AG20443 (cell line): ENCODE results near the gene PUS1.
"Not testable (repeated sequence)": the region's sequence is repeated elsewhere in the genome, so short reads cannot be mapped to it uniquely, and the experiment has no call there.

Source experiments
- DNase-seq: peaks from one replicate; pipeline ENCODE4 v3.0.0; 2012; ENCODE audit warnings: low spot score, mixed read lengths

Gene PUS1

DNA sequence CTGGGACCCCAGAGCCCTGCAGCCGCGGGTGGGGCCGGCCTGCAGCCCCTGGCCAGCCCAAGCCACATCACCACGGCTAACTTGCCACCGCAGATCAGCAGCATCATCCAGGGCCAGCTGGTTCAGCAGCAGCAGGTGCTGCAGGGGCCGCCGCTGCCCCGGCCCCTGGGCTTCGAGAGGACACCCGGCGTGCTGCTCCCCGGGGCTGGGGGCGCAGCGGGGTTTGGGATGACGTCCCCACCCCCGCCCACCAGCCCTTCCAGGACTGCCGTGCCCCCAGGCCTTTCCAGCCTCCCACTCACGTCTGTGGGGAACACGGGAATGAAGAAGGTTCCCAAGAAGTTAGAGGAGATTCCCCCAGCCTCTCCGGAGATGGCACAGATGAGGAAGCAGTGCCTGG lies 32.3 kb downstream of the PUS1 start:
- not testable (repeated sequence) for DNase-seq

DNA sequence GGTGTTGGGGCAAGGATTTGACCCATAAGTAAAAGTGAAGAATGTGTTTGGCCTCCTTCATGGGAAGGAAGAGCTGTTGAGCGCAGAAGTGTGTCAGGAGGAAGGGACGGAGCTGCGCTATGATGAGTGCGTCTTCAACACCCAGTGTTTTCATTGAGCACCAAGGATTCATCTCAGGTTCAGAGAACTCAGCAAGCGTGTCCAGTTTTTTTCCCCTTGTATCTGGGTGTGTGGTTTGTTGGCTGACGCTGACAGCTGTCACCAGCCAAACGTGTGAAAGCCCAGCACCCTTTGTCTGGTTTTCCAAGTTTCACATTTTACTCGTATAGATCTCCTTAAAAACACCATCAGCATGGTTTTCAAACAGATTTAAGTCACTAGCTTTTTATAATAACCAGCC lies 33.0 kb downstream of the PUS1 start:
- no peak for DNase-seq

- DNase-seq, result no peak
These were observed 34.3 kb downstream of the PUS1 start for GRCh38 chr12:131963381-131963780.

DNA sequence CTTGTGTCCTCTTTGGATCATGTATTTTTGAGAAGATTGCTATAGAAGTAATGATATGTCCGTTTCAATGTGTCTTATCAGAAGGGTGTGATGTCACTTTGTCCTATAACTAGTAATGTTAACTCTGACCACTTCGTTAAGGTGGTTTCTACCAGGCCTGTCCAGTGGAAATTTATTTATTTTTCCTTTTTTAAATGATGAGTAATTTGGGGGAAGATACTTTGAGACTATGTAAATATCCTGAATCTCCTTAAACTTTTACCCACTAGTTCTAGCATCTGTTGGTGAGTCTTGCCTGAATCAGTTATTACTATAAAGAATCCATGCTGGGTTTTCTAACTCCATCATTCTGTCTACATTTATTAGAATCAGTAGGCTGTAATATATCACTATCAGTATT lies 36.0 kb downstream of the PUS1 start:
- DNase-seq, result no peak

GRCh38 chr12:131971226-131971625 lies 42.1 kb downstream of the PUS1 start:
- no peak for DNase-seq

- DNase-seq, result no peak
These were observed 46.2 kb downstream of the PUS1 start for GRCh38 chr12:131975228-131975627.

DNA sequence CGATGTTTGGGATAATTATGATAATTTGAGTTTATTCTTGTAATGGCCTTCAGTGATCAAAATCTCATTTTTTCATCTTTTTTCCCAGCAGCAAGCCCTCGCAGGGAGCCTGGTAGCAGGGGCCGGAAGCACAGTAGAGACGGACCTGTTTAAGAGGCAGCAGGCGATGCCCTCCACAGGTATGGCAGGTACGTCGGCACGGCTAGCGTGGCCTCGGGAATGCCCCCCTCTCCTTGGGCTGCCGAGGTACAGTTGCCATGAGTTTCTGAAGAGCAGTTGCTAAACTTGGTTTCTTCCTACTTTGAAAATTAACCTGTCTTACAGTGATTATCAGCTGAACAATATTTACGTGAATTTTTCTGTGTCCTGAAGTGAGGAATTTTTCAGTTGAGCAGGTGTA lies 50.5 kb downstream of the PUS1 start:
- DNase-seq, result no peak

DNA sequence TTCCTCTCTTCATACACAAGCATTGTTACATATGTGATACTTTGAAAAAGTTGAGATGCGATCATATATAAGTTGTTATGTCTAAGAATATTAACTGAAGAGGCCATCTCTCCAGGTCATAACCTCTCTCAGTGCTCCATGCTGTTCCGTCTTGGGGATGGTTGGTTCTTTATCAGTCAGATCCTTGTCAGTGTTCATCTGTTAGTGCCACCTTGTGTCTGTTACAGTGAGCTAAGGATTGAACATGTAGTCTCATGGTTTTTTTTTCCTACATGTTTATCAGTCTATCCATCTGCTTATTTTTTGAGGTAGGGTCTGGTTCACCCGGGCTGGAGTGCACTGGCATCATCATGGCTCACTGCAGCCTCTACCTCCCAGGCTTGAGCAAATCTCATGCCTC lies 51.2 kb downstream of the PUS1 start:
- no peak for DNase-seq

DNA sequence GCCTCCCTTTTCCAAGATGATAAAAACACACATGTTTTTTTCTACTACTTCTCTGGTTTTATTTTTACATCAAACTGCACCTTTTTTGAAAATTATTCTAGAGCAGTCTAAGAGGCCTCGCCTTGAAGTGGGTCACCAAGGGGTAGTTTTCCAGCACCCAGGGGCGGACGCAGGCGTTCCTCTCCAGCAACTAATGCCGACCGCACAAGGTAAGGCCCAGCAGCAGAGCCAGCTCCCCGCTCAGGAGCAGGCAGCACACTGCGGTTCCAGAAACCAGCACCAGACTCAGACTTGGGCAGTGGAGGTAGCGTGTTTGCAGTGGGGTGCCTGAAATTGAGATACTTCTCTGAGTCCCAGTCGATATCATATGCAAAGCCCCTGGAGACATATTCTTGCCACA lies 52.3 kb downstream of the PUS1 start:
- no peak for DNase-seq

- no peak for DNase-seq
These were observed 53.0 kb downstream of the PUS1 start for GRCh38 chr12:131982041-131982440.

DNA sequence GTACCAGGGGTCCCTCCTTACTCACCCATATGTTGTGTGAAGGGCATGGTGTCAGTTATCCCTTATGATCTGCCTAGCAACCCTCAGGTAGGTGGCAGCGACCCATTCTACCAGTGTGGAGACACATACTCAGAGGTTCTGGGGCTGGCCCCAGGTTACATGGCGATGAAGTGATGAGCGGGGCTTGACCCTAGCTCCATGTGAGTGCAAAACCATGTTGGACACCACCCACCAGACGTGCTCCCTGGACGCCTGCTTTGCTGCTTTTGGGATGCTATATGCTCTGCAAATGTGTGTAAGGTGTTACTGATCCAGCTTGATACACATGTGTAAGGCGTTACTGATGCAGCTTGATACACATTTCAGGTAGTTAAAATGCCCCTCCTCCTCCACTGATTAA lies 54.0 kb downstream of the PUS1 start:
- DNase-seq, result no peak

DNA sequence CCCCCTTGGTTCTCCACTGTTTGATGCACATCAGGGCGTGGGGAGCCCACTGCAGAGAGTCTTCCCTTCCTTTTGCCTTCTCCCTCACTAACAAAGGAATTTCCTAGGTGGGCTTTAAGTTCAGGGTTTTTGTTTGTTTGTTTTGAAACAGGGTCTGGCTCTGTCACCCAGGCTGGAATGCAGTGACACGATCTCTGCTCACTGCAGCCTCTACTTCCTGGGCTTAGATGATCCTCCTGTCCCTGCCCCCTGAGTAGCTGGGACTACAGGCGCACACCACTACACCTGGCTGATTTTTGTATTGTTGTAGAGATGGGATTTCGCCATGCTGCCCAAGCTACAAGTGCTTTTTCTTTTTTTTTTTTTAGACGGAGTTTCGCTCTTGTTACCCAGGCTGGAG lies 54.5 kb downstream of the PUS1 start:
- DNase-seq, result no peak

DNA sequence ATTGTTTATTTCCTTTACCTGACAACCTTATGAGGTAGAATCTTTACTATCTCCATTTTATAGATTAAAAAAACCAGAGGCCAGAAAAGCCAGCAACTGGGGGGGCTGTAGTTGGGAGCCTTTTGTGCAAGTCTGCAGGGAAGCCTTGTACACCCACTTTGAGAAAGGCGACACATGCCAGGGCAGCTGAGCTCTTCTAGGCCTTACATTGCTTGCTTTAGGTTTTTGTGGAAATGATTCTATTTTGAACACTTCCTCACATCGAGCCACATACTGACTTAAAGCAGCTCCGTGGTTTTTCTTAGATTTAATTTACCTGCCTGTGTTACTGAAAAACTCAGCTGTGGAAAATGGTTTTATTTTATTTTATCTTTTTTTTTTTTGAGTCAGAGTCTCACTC lies 55.3 kb downstream of the PUS1 start:
- no peak for DNase-seq

DNA sequence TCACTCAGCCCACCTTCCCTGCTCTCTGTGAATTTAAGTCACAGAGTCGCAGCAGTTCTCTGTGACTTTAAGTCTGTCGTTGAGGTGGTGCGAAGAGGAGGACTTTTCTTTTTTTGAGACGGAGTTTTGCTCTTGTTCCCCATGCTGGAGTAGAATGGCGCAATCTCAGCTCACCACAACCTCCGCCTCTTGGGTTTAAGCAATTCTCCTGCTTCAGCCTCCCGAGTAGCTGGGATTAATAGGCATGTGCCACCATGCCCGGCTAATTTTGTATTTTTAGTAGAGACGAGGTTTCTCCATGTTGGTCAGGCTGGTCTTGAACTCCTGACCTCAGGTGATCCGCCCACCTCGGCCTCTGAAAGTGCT lies 56.4 kb downstream of the PUS1 start:
- DNase-seq, result not testable (repeated sequence)

DNA sequence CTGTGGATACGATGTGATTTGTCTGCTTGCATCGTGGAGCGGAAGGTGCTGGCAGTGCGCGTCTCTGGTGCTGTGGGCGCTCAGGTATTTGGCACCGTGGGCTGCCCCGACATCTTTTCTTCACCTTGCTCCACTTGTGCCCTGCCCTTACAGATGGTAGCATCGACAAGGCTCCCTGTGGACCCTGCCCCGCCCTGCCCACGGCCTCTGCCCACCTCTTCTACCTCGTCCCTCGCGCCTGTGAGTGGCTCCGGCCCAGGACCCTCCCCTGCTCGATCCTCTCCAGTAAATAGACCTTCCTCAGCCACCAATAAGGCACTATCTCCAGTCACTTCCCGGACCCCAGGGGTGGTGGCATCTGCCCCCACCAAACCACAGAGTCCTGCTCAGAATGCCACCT lies 57.3 kb downstream of the PUS1 start:
- DNase-seq, result no peak

- no peak for DNase-seq
These were observed 57.8 kb downstream of the PUS1 start for GRCh38 chr12:131986910-131987309.

DNA sequence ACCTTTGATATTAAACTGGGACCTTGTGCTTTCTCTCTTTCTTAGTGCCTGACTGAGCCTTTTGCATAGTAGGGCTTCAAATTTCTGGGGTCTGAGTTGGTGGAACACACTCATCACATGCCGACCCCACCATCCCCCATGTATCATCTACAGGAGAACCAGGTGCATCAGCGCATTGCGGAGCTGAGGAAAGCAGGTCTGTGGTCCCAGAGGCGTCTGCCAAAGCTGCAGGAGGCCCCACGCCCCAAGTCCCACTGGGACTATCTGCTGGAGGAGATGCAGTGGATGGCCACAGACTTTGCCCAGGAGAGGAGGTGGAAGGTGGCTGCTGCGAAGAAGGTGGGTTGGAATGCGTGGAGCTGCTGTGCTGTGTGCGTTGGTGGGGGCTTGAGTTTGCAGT lies 58.5 kb downstream of the PUS1 start:
- DNase-seq, result no peak

DNA sequence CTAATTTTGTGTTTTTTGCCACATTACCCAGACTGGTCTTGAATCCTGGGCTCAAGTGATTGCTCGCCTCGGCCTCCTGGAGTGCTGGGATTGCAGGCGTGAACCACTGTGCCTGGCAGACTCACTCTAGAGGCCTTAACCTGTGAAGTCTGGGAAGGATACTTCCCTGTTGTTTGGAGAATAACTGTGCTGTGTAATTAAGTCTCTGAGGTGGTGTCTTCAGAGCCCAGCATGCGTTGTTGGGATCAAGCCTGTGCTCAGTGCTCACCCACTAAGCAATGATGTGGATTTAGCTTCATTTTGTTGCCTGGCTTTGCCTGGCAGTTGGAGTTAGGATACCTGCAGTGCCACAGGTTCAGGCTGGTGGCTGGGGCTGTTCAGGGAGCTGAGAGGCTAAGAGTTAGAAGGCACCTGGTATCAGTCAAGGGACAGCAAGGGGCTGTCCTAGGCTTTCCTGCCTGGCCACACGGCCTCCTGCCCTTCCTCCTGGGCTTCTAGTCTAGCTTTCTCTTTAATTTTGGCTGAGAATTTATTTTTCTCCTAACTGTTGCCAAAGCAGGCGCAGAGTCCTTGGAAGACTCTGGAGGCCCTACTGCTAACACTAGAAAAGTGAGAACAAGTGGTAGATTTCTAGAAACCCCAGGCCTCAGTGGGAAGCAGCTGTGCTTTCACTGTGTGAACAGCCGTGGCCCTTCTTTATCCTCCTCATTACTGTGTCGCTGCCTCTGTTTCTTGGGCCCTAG lies 59.1 kb downstream of the PUS1 start:
- no peak for DNase-seq

DNA sequence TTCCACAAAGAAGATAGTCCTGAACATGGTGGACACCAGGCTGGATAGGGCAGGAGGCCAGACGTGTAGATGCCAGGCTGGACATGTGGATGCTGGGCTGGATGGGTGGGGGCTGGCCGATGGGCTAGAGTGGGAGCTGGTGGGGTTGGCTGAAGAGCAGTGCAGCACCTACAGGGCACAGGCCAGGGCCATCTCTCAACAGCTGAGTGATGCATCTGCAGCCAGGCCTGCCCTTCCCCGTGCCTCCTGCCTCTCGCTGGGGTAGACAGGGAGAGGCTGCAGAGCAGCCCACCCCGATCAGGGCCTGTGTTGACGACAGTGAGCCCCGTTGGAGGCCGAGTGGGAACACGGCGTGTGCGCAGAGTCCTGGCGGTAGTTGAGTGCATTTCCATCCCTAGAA lies 59.9 kb downstream of the PUS1 start:
- DNase-seq, result no peak

- DNase-seq, result no peak
These were observed 61.2 kb downstream of the PUS1 start for GRCh38 chr12:131990066-131990979.

GRCh38 chr12:131990980-131991305 lies 61.9 kb downstream of the PUS1 start:
- DNase-seq, result no peak

DNA sequence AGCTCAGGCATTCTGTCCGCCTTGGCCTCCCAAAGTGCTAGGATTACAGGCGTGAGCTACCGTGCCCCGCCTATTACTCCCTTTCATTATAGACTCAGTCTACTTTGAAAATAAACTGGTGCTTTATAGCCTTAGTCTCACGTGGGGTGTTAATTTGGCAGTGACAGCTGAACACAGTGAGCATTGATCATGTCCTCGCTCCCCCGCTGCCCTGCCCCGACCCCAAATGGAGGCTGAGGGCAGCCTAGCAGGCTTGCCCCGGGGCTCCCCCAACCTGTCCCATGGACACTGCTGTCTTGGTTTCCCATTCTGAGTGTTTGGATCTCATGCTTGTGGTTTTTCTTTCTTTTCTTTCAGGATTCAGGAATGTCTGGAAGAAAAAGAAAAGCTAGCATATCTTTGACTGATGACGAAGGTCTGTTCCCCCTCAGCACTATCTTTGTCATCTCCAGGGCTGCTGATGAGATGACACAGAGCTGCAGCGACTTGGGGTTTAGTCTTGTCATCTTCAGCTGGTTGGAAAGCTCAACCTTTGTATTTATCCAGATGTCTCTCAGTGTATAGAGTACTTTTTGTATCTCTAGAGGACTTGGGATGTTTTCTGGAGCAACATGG lies 62.8 kb downstream of the PUS1 start:
- DNase-seq, result no peak

DNA sequence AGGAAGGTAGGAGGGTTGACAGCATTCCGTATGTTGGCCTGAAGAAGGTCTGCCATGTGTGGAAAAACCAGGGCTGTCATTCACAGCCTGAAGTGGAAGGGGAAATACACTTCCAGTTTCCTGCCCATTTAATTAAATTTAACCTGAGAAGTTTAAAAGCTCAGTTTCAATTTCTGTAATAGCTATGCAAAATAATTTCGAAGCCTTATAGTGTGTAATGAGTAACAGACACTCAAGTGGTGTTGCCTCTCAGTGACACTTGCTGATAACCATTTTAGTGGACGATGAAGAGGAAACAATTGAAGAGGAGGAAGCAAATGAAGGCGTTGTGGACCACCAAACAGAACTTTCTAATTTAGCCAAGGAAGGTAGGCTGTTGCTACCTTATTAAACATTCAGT lies 65.5 kb downstream of the PUS1 start:
- no peak for DNase-seq
